Middle frontal gyrus (tissue), 1 donor: ENCODE measurements around the gene SLC11A2.
"Not testable (repeated sequence)": the region's sequence is repeated elsewhere in the genome, so short reads cannot be mapped to it uniquely, and the experiment has no call there.

Source experiments
- DNase-seq: peaks from one replicate; pipeline ENCODE4 v3.0.0-alpha.2; 2015; ENCODE audit warnings: low spot score; ENCODE audit errors: extremely low spot score

Gene SLC11A2

GRCh38 chr12:50991291-50991690 lies 34.9 kb downstream of the SLC11A2 start:
- DNase-seq, result no peak

- DNase-seq, result no peak
These were observed 35.4 kb downstream of the SLC11A2 start for GRCh38 chr12:50990791-50991190.

- no peak for DNase-seq
These were observed 35.9 kb downstream of the SLC11A2 start for GRCh38 chr12:50990147-50990727.

- DNase-seq, result no peak
These were observed 37.3 kb downstream of the SLC11A2 start for GRCh38 chr12:50988871-50989270.

- DNase-seq, result no peak
These were observed 38.1 kb downstream of the SLC11A2 start for GRCh38 chr12:50988051-50988450.

GRCh38 chr12:50986966-50987737 lies 39.0 kb downstream of the SLC11A2 start:
- DNase-seq, result no peak

GRCh38 chr12:50985322-50985721 lies 40.9 kb downstream of the SLC11A2 start:
- no peak for DNase-seq

- DNase-seq, result no peak
These were observed 41.4 kb downstream of the SLC11A2 start for GRCh38 chr12:50984586-50985298.

GRCh38 chr12:50981319-50982239 lies 44.6 kb downstream of the SLC11A2 start:
- DNase-seq, result no peak

- DNase-seq, result no peak
These were observed 45.6 kb downstream of the SLC11A2 start for GRCh38 chr12:50980545-50980944.

- DNase-seq, result no peak
These were observed 46.7 kb downstream of the SLC11A2 start for GRCh38 chr12:50979369-50980052.

GRCh38 chr12:50971946-50972345 lies 54.2 kb downstream of the SLC11A2 start:
- no peak for DNase-seq

- DNase-seq, result no peak
These were observed 61.8 kb downstream of the SLC11A2 start for GRCh38 chr12:50964432-50964831.

GRCh38 chr12:50961708-50962107 lies 64.5 kb downstream of the SLC11A2 start:
- no peak for DNase-seq

- no peak for DNase-seq
These were observed 66.1 kb downstream of the SLC11A2 start for GRCh38 chr12:50960130-50960529.

- DNase-seq, result no peak
These were observed 70.5 kb downstream of the SLC11A2 start for GRCh38 chr12:50955697-50956096.

- DNase-seq, result no peak
These were observed 70.9 kb downstream of the SLC11A2 start for GRCh38 chr12:50955288-50955687.

GRCh38 chr12:50954789-50955188 lies 71.4 kb downstream of the SLC11A2 start:
- not testable (repeated sequence) for DNase-seq

- no peak for DNase-seq
These were observed 73.1 kb downstream of the SLC11A2 start for GRCh38 chr12:50953047-50953446.

- DNase-seq, result no peak
These were observed 73.7 kb downstream of the SLC11A2 start, which contains the start of gene HIGD1C for GRCh38 chr12:50952510-50952909. TSS of gene HIGD1C (plus strand) at chr12:50952544. CDS start at chr12:50953999, 1,455 bp downstream.

GRCh38 chr12:50951112-50951511 lies 75.1 kb downstream of the SLC11A2 start:
- DNase-seq, result no peak
